Measurements from ENCODE around the gene PRR19.

- TF ChIP-seq CTCF (conservative IDR thresholded peaks at IDR 0.05; ENCODE audit: low read length) (no peak), EZH2phosphoT487 (IDR thresholded peaks at IDR 0.05; ENCODE audit: borderline replicate concordance) (no peak)
These were observed 19.1 kb upstream of the PRR19 start for GRCh38 chr19:42282819-42283187.
